ENCODE measurements around the gene GORAB. TPM values are rescaled to one million over a fixed set of nuclear protein-coding genes. Genes with fewer than 3 reads are reported as not detected.

GORAB gene
- total RNA-seq, 1 donor from 2014 or later, result 16.9 TPM

GRCh38 chr1:170587253-170587593, 55.3 kb downstream of the GORAB start:
- Mint-ChIP-seq H3K4me1 (ENCODE audit: low read depth) (peaks cover 18% of the 10 kb centered on the region), H3K27me3 (ENCODE audit: low read depth) (no peaks in the 10 kb centered on the region)

GRCh38 chr1:170590921-170591705, 59.1 kb downstream of the GORAB start:
- Mint-ChIP-seq H3K4me1 (ENCODE audit: low read depth) (peaks cover 24% of the 10 kb centered on the region), H3K36me3 (ENCODE audit: low read depth) (peaks cover 2% of the 10 kb centered on the region), H3K27me3 (ENCODE audit: low read depth) (no peaks in the 10 kb centered on the region), H3K27ac (ENCODE audit: unreplicated experiment) (no peak overlapping the region), H3K9me3 (ENCODE audit: low read depth) (peaks cover 3% of the 10 kb centered on the region), H3K4me3 (ENCODE audit: unreplicated experiment) (no peak overlapping the region)
- no peak for DNase-seq (ENCODE audit: low spot score)
- no peak for TF ChIP-seq CTCF (IDR thresholded peaks at IDR 0.05)

More at GRCh38 chr1:170587253-170587593, 55.3 kb downstream of the GORAB start:
- H3K36me3 Mint-ChIP-seq (ENCODE audit: low read depth), result no peaks in the 10 kb centered on the region
- H3K27ac Mint-ChIP-seq (ENCODE audit: unreplicated experiment), result peak overlapping the region; percentile 77
- H3K4me3 Mint-ChIP-seq (ENCODE audit: unreplicated experiment), result peak overlapping the region; percentile 44
- no peak for DNase-seq (ENCODE audit: low spot score)
- H3K9me3 Mint-ChIP-seq (ENCODE audit: low read depth), result no peaks in the 10 kb centered on the region
- no peak for TF ChIP-seq CTCF (IDR thresholded peaks at IDR 0.05)

- Mint-ChIP-seq H3K4me3 (ENCODE audit: unreplicated experiment) (no peak overlapping the region), H3K27me3 (ENCODE audit: low read depth) (no peaks in the 10 kb centered on the region), H3K27ac (ENCODE audit: unreplicated experiment) (no peak overlapping the region), H3K36me3 (ENCODE audit: low read depth) (peaks cover 2% of the 10 kb centered on the region), H3K9me3 (ENCODE audit: low read depth) (peaks cover 15% of the 10 kb centered on the region), H3K4me1 (ENCODE audit: low read depth) (peaks cover 9% of the 10 kb centered on the region)
- no peak for DNase-seq (ENCODE audit: low spot score)
- no peak for TF ChIP-seq CTCF (IDR thresholded peaks at IDR 0.05)
Observed at GRCh38 chr1:170592591-170593111, 60.7 kb downstream of the GORAB start.

GRCh38 chr1:170593173-170594011, 61.4 kb downstream of the GORAB start:
- no peak overlapping the region for H3K4me3 Mint-ChIP-seq (ENCODE audit: unreplicated experiment)
- TF ChIP-seq CTCF (IDR thresholded peaks at IDR 0.05), result no peak
- no peaks in the 10 kb centered on the region for H3K27me3 Mint-ChIP-seq (ENCODE audit: low read depth)
- peaks cover 19% of the 10 kb centered on the region for H3K9me3 Mint-ChIP-seq (ENCODE audit: low read depth)
- H3K4me1 Mint-ChIP-seq (ENCODE audit: low read depth), result peaks cover 8% of the 10 kb centered on the region
- H3K27ac Mint-ChIP-seq (ENCODE audit: unreplicated experiment), result no peak overlapping the region
- DNase-seq (ENCODE audit: low spot score), result no peak
- peaks cover 2% of the 10 kb centered on the region for H3K36me3 Mint-ChIP-seq (ENCODE audit: low read depth)

- peaks cover 20% of the 10 kb centered on the region for H3K9me3 Mint-ChIP-seq (ENCODE audit: low read depth)
- no peak overlapping the region for H3K27ac Mint-ChIP-seq (ENCODE audit: unreplicated experiment)
- H3K4me1 Mint-ChIP-seq (ENCODE audit: low read depth), result peaks cover 8% of the 10 kb centered on the region
- no peaks in the 10 kb centered on the region for H3K27me3 Mint-ChIP-seq (ENCODE audit: low read depth)
- peaks cover 2% of the 10 kb centered on the region for H3K36me3 Mint-ChIP-seq (ENCODE audit: low read depth)
- no peak overlapping the region for H3K4me3 Mint-ChIP-seq (ENCODE audit: unreplicated experiment)
- TF ChIP-seq CTCF (IDR thresholded peaks at IDR 0.05), result no peak
- no peak for DNase-seq (ENCODE audit: low spot score)
Observed at GRCh38 chr1:170594066-170594626, 62.2 kb downstream of the GORAB start.
